GM19438 (cell line): ENCODE data around the gene EPHA10.

Source experiments
- ATAC-seq: cut with Tn5 transposase; IDR thresholded peaks from one replicate; pipeline ENCODE4 v1.9.1; 2021; ENCODE audit warnings: low read depth; ENCODE audit not compliant: unreplicated experiment

Gene EPHA10

GRCh38 chr1:37764888-37765441 is at the start of gene EPHA10:
TSS of gene EPHA10 (minus strand) at chr1:37765120. CDS start at chr1:37765066, 54 bp downstream.
- no peak for ATAC-seq

- no peak for ATAC-seq
These were observed 49.3 kb upstream of the EPHA10 start for GRCh38 chr1:37814252-37814651.

- ATAC-seq = no peak
These were observed 48.7 kb upstream of the EPHA10 start for GRCh38 chr1:37813529-37814145.

- no peak for ATAC-seq
These were observed 46.2 kb upstream of the EPHA10 start for GRCh38 chr1:37811027-37811655.

GRCh38 chr1:37809942-37810341 is 45.0 kb upstream of the EPHA10 start:
- ATAC-seq = no peak

- ATAC-seq = peak; percentile 45
These were observed 43.7 kb upstream of the EPHA10 start for GRCh38 chr1:37808369-37809319.

- peak; percentile 77 for ATAC-seq
These were observed 42.8 kb upstream of the EPHA10 start, which contains the start of the genes C1orf122 and YRDC for GRCh38 chr1:37807555-37808368. TSS of gene C1orf122 (plus strand) at chr1:37807790. CDS start at chr1:37808405, 615 bp downstream. TSS of gene YRDC (minus strand) at chr1:37808208. CDS start at chr1:37808180, 28 bp downstream.

- no peak for ATAC-seq
These were observed 42.3 kb upstream of the EPHA10 start for GRCh38 chr1:37807220-37807554.

GRCh38 chr1:37802439-37802838 is 37.5 kb upstream of the EPHA10 start:
- ATAC-seq = no peak

GRCh38 chr1:37797750-37798345 is 32.9 kb upstream of the EPHA10 start:
- no peak for ATAC-seq

GRCh38 chr1:37795340-37796125 is 30.6 kb upstream of the EPHA10 start:
- no peak for ATAC-seq

- no peak for ATAC-seq
These were observed 29.7 kb upstream of the EPHA10 start for GRCh38 chr1:37794372-37795339.

- ATAC-seq = no peak
These were observed 29.0 kb upstream of the EPHA10 start, which contains the start of gene MANEAL for GRCh38 chr1:37793773-37794371. TSS of gene MANEAL (plus strand) at chr1:37793847. CDS start at chr1:37794183, 336 bp downstream.

- no peak for ATAC-seq
These were observed 28.2 kb upstream of the EPHA10 start for GRCh38 chr1:37792943-37793686.

- ATAC-seq = no peak
These were observed 17.6 kb upstream of the EPHA10 start for GRCh38 chr1:37782491-37782890.

GRCh38 chr1:37778654-37779053 is 13.7 kb upstream of the EPHA10 start:
- no peak for ATAC-seq
